ENCODE measurements around the gene NALCN.

Gene NALCN

DNA sequence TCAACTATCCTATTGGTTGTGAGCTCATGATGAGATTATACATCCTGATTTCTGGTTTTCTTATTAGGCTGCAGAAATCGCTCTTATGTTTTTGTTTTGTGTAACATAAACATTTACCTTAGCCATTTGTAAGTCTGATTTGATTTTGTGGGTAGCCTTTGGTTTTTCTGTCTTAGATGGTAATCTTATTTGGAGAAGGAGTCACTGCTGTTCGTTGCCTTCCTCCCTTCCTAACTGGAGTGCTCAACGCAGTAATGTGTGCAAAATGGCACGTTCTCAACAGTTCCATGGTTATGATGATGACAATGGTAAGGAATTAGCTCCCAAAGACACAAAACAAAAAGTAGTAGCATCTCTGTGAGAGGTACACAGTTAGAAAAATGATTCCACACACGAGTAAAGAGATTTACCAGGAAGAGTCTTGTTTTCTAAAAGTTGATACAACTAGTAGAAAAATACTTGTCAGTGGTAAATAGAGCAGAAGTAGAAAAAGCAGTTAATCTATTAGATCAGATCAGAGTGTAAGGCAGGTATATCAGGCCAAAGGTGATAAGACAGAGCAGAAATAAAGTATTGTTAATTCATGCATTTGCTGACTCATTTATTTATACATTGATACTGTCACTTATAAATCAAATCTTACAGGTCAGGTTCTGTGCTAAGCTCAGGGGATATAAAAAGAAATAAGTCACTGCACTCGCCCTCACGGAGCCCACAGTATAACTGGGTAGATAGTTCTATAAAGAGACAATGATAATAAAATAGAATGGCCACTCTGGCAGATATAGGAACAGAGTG, 270.0 kb downstream of the NALCN start:
- Histone ChIP-seq H4K5ac (ENCODE audit: low read length) (no peak overlapping the region), H3K79me1 (ENCODE audit: low read length) (no peaks in the 10 kb centered on the region), H2BK15ac (replicated peaks; ENCODE audit: low read depth) (no peak overlapping the region), H3K18ac (ENCODE audit: low read length) (no peak overlapping the region), H3K56ac (ENCODE audit: low read length) (no peak overlapping the region), H3K27me3 (ENCODE audit: insufficient read depth, low read length, poor library complexity) (no peaks in the 10 kb centered on the region), H3K4ac (ENCODE audit: low read depth, low read length) (no peak overlapping the region), H3K27ac (ENCODE audit: low read depth, low read length) (no peak overlapping the region), H4K8ac (ENCODE audit: low read depth, low read length) (no peak overlapping the region), H3K36me3 (ENCODE audit: control insufficient read depth, insufficient read depth, low read length) (no peaks in the 10 kb centered on the region), H3K4me3 (ENCODE audit: low read length) (no peak overlapping the region), H3K79me2 (ENCODE audit: control insufficient read depth, insufficient read depth, low read length) (no peaks in the 10 kb centered on the region), H3K4me1 (ENCODE audit: control insufficient read depth, low read depth, low read length) (no peaks in the 10 kb centered on the region), H2AK5ac (ENCODE audit: low read length) (no peak overlapping the region), H3K4me2 (ENCODE audit: low read length) (no peak overlapping the region), H3K23ac (ENCODE audit: low read length) (no peak overlapping the region), H3K9ac (ENCODE audit: low read length) (no peak overlapping the region), H2BK120ac (ENCODE audit: low read depth, low read length) (no peak overlapping the region), H2BK5ac (ENCODE audit: low read length) (no peak overlapping the region)
- WGBS (ENCODE audit: extremely low coverage, insufficient coverage, low lambda C conversion rate): no CpG with 5 or more reads among the region's 7 CpGs
- no peak for DNase-seq

DNA sequence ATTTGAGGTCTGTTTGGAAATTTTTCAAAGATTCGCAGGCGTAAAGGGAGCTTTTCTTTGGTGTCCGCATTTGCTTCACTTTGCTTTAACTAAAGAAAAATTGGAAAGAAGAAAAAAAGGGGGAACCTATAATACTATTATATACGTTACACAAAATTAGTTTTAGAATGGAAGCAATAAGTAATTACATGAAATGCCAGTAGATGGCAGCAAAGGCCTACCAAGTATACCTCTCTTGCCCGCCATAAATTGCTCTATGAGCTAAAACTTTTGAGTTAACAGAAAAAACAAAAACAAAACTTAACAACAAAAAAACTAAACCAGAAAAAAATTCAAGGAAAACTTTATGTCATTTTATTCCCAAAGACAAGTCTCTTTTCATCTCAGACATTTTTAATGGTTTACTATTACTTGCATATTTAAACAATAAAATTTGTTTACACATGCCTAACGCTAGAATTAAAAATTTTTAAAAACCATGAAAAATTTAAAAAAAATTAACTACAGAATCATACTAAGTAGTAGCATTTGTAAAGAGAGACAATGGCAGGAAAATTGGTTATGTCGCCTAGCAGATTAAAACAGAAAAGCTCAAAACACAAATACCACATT, 271.4 kb downstream of the NALCN start:
- Histone ChIP-seq H3K36me3 (ENCODE audit: control insufficient read depth, insufficient read depth, low read length) (no peaks in the 10 kb centered on the region), H3K9ac (ENCODE audit: low read length) (no peak overlapping the region), H4K8ac (ENCODE audit: low read depth, low read length) (no peak overlapping the region), H3K4me1 (ENCODE audit: control insufficient read depth, low read depth, low read length) (no peaks in the 10 kb centered on the region), H3K27me3 (ENCODE audit: insufficient read depth, low read length, poor library complexity) (no peaks in the 10 kb centered on the region), H3K79me1 (ENCODE audit: low read length) (no peaks in the 10 kb centered on the region), H3K79me2 (ENCODE audit: control insufficient read depth, insufficient read depth, low read length) (no peaks in the 10 kb centered on the region), H3K56ac (ENCODE audit: low read length) (no peak overlapping the region), H3K4me3 (ENCODE audit: low read length) (no peak overlapping the region), H3K18ac (ENCODE audit: low read length) (no peak overlapping the region), H3K4me2 (ENCODE audit: low read length) (no peak overlapping the region), H3K27ac (ENCODE audit: low read depth, low read length) (no peak overlapping the region), H2BK120ac (ENCODE audit: low read depth, low read length) (no peak overlapping the region), H2BK15ac (replicated peaks; ENCODE audit: low read depth) (no peak overlapping the region), H3K4ac (ENCODE audit: low read depth, low read length) (no peak overlapping the region), H2BK5ac (ENCODE audit: low read length) (no peak overlapping the region), H2AK5ac (ENCODE audit: low read length) (no peak overlapping the region), H4K5ac (ENCODE audit: low read length) (no peak overlapping the region), H3K23ac (ENCODE audit: low read length) (no peak overlapping the region)
- DNase-seq: peak; percentile 48
- no CpG with 5 or more reads among the region's 7 CpGs for WGBS (ENCODE audit: extremely low coverage, insufficient coverage, low lambda C conversion rate)

GRCh38 chr13:101140936-101141335, 275.4 kb downstream of the NALCN start:
- H2BK15ac ChIP-seq (replicated peaks; ENCODE audit: low read depth): no peak overlapping the region
- H3K18ac ChIP-seq (ENCODE audit: low read length): no peak overlapping the region
- H3K27ac ChIP-seq (ENCODE audit: low read depth, low read length): no peak overlapping the region
- no CpG with 5 or more reads among the region's 2 CpGs for WGBS (ENCODE audit: extremely low coverage, insufficient coverage, low lambda C conversion rate)
- no peaks in the 10 kb centered on the region for H3K4me1 ChIP-seq (ENCODE audit: control insufficient read depth, low read depth, low read length)
- no peak overlapping the region for H3K9ac ChIP-seq (ENCODE audit: low read length)
- H3K23ac ChIP-seq (ENCODE audit: low read length): no peak overlapping the region
- no peaks in the 10 kb centered on the region for H3K36me3 ChIP-seq (ENCODE audit: control insufficient read depth, insufficient read depth, low read length)
- H3K79me1 ChIP-seq (ENCODE audit: low read length): no peaks in the 10 kb centered on the region
- H2BK120ac ChIP-seq (ENCODE audit: low read depth, low read length): no peak overlapping the region
- no peak overlapping the region for H3K4ac ChIP-seq (ENCODE audit: low read depth, low read length)
- no peak overlapping the region for H4K8ac ChIP-seq (ENCODE audit: low read depth, low read length)
- no peak overlapping the region for H2BK5ac ChIP-seq (ENCODE audit: low read length)
- H3K56ac ChIP-seq (ENCODE audit: low read length): no peak overlapping the region
- no peak overlapping the region for H3K4me3 ChIP-seq (ENCODE audit: low read length)
- H3K27me3 ChIP-seq (ENCODE audit: insufficient read depth, low read length, poor library complexity): no peaks in the 10 kb centered on the region
- no peak for DNase-seq
- no peaks in the 10 kb centered on the region for H3K79me2 ChIP-seq (ENCODE audit: control insufficient read depth, insufficient read depth, low read length)
- H4K5ac ChIP-seq (ENCODE audit: low read length): no peak overlapping the region
- H3K4me2 ChIP-seq (ENCODE audit: low read length): no peak overlapping the region
- H2AK5ac ChIP-seq (ENCODE audit: low read length): no peak overlapping the region

DNA sequence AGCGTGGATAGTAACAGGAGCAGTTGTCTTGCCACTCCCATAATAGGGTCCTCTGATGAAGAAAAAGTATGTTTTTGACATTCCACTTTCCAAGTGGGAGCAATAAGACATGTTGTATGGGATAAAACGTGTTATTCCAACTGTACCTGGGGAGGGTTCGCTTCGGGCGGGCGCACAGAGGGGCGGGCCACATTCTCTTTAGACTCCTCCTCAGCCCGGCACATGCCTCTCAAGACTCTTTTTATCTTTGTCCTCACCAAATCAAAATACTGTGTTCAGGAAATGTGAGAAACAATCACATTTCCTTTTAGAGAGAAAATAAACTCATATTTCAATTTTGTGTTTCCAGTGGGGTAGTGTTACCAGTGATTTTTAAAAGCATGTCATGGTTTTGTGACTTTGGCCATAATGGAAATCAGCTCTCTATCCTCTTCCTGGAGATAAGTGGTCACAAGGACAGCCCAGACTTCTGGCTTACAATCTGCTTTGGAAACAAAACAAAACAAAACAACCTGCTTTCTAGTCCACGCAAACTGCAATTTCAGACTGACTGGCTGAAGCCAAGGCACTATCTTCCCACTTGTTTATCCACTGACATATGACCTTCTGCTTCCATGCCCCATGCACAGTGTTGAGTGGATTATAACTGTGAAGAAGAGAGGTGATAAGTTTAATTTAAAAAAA, 276.1 kb downstream of the NALCN start:
- Histone ChIP-seq H4K8ac (ENCODE audit: low read depth, low read length) (no peak overlapping the region), H3K9ac (ENCODE audit: low read length) (no peak overlapping the region), H3K36me3 (ENCODE audit: control insufficient read depth, insufficient read depth, low read length) (no peaks in the 10 kb centered on the region), H3K4me1 (ENCODE audit: control insufficient read depth, low read depth, low read length) (no peaks in the 10 kb centered on the region), H3K4ac (ENCODE audit: low read depth, low read length) (no peak overlapping the region), H3K27me3 (ENCODE audit: insufficient read depth, low read length, poor library complexity) (no peaks in the 10 kb centered on the region), H3K23ac (ENCODE audit: low read length) (no peak overlapping the region), H2AK5ac (ENCODE audit: low read length) (no peak overlapping the region), H3K56ac (ENCODE audit: low read length) (no peak overlapping the region), H3K27ac (ENCODE audit: low read depth, low read length) (no peak overlapping the region), H4K5ac (ENCODE audit: low read length) (no peak overlapping the region), H2BK5ac (ENCODE audit: low read length) (no peak overlapping the region), H3K79me2 (ENCODE audit: control insufficient read depth, insufficient read depth, low read length) (no peaks in the 10 kb centered on the region), H3K4me3 (ENCODE audit: low read length) (no peak overlapping the region), H3K79me1 (ENCODE audit: low read length) (no peaks in the 10 kb centered on the region), H2BK120ac (ENCODE audit: low read depth, low read length) (no peak overlapping the region), H3K18ac (ENCODE audit: low read length) (no peak overlapping the region), H3K4me2 (ENCODE audit: low read length) (no peak overlapping the region), H2BK15ac (replicated peaks; ENCODE audit: low read depth) (no peak overlapping the region)
- DNase-seq: no peak
- WGBS (ENCODE audit: extremely low coverage, insufficient coverage, low lambda C conversion rate): no CpG with 5 or more reads among the region's 9 CpGs

DNA sequence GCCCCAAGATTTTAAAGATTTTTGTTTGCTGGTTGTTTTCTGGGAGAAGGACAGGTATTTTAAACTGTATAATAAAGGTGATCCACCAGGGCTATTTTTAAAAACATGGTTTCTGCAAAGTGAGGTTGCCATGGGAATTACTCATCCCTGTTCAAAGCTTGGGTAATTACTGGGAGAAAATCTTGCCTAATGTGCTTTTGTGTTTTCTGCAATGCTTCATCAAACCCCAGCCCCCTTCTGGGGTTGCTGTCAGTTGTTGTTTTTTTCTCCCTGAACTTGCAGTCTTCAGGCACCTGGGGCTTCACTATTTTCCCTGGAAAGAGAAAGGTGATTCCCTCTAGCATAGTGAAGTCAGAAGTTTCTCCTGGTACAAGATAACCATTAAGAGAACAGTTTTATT, 277.2 kb downstream of the NALCN start:
- no peak overlapping the region for H2BK15ac ChIP-seq (replicated peaks; ENCODE audit: low read depth)
- H3K36me3 ChIP-seq (ENCODE audit: control insufficient read depth, insufficient read depth, low read length): no peaks in the 10 kb centered on the region
- H4K5ac ChIP-seq (ENCODE audit: low read length): no peak overlapping the region
- H2AK5ac ChIP-seq (ENCODE audit: low read length): no peak overlapping the region
- DNase-seq: no peak
- H3K79me2 ChIP-seq (ENCODE audit: control insufficient read depth, insufficient read depth, low read length): no peaks in the 10 kb centered on the region
- no peak overlapping the region for H3K56ac ChIP-seq (ENCODE audit: low read length)
- H3K4me2 ChIP-seq (ENCODE audit: low read length): no peak overlapping the region
- no peak overlapping the region for H2BK120ac ChIP-seq (ENCODE audit: low read depth, low read length)
- H3K4me1 ChIP-seq (ENCODE audit: control insufficient read depth, low read depth, low read length): no peaks in the 10 kb centered on the region
- H3K4me3 ChIP-seq (ENCODE audit: low read length): no peak overlapping the region
- no peak overlapping the region for H3K9ac ChIP-seq (ENCODE audit: low read length)
- no peak overlapping the region for H2BK5ac ChIP-seq (ENCODE audit: low read length)
- H3K23ac ChIP-seq (ENCODE audit: low read length): no peak overlapping the region
- H3K79me1 ChIP-seq (ENCODE audit: low read length): no peaks in the 10 kb centered on the region
- H4K8ac ChIP-seq (ENCODE audit: low read depth, low read length): no peak overlapping the region
- H3K4ac ChIP-seq (ENCODE audit: low read depth, low read length): no peak overlapping the region
- H3K18ac ChIP-seq (ENCODE audit: low read length): no peak overlapping the region
- no peaks in the 10 kb centered on the region for H3K27me3 ChIP-seq (ENCODE audit: insufficient read depth, low read length, poor library complexity)
- no peak overlapping the region for H3K27ac ChIP-seq (ENCODE audit: low read depth, low read length)
